GM19468 (cell line): ENCODE measurements around the gene C19orf44.

Experiments
- ATAC-seq: cut with Tn5 transposase; IDR thresholded peaks from one replicate; pipeline ENCODE4 v1.9.1; 2021; ENCODE audit warnings: mild to moderate bottlenecking, moderate library complexity, moderate number of reproducible peaks; ENCODE audit not compliant: unreplicated experiment; ENCODE audit errors: extremely low read depth

Gene C19orf44

GRCh38 chr19:16514383-16515019 lies 18.3 kb downstream of the C19orf44 start:
- no peak for ATAC-seq

DNA sequence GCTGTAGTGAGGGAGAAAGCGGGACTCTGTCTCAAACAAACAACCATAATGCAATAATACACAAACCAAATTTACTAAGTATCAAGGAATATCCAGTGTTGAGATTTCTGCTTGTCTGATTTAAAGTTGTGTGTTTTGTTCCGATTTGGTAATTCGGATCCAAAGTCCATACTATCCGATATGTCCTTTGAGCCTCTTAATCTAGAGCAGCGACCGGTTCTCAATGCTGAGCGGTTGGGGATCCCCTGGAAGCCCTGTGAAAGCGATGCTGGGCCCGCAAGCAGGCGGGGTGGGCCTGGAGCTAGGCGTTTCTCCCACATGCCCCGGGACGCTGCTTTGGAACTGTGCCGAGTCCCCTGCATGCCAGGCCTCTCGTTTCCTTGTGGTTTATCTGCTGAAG lies 20.2 kb downstream of the C19orf44 start:
- no peak for ATAC-seq

- no peak for ATAC-seq
These were observed 20.9 kb downstream of the C19orf44 start for GRCh38 chr19:16516923-16517610.

GRCh38 chr19:16518061-16518460 lies 21.9 kb downstream of the C19orf44 start:
- no peak for ATAC-seq

- ATAC-seq, result no peak
These were observed 22.5 kb downstream of the C19orf44 start for GRCh38 chr19:16518483-16519229.

DNA sequence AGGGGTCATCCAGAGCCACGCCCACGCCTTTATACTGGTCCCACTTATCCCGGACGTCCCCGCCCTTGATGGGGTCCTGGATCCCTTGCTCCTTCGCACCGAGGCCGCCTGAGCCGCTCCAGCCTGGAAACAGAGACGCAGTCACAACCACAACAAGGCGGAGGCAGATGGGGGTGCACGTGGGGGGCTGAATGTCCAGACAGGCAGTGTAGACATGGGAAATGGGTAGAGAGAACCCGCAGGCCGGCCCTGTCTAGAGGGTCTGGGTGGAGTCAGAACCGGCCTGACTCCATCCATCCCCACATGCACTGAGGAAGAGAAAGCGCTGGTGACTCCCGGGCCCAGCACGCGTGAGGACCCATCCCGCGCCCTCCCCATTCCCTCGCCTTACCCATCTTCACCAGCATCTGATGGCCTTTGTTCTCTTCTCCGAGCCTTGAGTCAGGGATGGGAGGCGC lies 23.1 kb downstream of the C19orf44 start:
- no peak for ATAC-seq

GRCh38 chr19:16520074-16520973 lies 24.1 kb downstream of the C19orf44 start:
- ATAC-seq, result no peak

DNA sequence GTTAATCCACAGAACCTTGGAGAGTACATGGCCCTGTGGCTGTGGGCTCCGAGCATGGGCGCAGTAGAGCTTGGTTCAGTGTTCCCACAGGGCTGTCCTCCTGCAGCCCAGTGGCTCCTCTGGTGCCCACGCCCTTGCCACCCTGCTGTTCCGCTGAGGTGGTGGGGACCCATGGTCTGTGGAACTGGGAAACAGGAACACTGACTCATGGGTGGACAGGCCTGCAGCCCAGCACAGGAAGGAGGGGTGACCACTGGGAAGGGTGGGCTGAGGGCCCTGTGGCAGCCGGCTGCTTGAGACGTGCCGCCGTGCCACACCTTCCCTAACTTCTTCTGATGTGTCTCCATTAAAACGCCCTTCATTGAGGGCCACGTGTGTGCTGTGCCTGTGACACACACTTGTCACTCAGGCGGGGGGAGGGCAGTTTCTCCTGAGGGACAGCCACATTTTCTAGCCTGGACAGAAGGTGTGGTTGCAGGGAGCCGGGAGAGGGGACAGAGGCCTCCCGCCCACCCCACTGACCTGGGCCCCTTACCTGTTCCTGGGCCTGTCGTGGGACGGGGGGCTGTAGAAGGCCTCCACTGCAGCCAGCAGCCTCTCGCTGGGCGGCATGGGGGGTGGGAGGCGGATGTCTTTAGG lies 24.9 kb downstream of the C19orf44 start:
- no peak for ATAC-seq

GRCh38 chr19:16521715-16522289 lies 25.6 kb downstream of the C19orf44 start:
- no peak for ATAC-seq

- ATAC-seq, result no peak
These were observed 26.6 kb downstream of the C19orf44 start for GRCh38 chr19:16522559-16523377.

DNA sequence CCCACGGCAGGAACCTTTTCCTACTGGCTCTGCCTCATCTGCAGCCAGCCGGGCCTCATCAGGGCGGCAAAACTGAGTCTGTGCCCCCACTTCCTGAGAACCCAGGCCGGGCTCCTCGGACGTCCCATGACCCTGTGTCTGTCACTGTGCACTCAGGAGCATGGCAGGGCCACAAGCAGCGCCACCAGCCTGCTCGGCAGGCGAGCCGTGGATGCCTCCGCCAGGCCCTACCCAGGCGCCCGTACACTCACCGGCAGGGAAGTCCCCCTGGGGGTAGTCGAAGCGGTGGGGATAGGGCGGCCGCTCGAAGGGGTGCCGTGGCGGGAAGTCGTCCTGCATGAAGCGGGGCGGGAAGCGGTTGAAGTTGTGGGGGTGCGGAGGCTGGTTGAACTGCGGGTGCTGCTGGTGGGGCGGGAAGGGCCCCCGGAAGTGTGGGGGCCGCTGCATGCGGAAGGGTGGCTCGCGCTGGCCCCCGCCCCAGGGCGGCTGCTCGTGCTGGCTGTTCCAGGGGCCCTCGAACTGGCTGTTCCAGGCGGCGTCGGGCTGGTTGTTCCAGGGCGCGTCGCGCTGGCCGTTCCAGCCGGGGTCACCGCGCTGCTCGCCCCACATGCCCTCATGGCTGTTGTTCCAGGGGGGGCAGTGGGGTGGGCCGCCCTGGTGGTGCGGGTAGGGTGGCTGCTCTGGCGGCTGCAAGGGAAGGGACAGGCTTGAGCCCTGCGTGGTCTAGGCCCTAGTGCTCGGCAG lies 29.0 kb downstream of the C19orf44 start:
- ATAC-seq, result no peak

DNA sequence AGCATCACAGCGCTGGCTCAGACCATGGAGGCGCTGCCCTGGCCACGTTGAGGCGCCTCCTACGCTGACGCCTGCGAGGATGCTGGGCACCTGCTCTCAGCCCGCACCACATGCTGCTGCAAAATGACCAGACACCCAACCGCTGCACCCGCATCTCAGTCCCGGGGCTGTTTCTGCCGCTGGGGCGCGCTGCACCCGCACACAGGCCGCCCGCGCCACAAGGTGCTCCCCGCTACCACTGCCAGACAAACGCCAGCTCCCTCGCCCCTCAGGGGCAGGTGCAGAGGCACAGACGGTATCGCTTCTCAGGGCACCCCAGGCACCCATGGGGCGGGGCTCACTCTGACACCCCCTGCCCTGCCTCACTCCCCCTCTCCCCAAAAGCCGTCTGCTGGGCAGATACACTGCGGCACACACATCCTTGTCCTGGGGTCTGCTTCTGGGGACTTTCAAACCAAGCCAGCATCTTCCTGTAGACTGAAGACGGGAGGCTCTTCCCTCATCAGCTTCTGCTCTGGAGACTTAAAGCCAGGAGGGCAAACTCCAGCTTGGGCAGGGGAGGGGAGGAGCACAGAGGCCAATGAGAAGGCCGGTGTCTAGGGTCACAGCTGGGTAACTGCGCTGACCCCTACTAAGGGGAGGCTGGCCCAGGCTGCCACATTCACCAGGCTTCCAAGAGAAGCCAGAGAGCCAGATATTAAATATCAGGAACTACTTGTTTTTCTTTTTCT lies 29.7 kb downstream of the C19orf44 start:
- ATAC-seq, result no peak

DNA sequence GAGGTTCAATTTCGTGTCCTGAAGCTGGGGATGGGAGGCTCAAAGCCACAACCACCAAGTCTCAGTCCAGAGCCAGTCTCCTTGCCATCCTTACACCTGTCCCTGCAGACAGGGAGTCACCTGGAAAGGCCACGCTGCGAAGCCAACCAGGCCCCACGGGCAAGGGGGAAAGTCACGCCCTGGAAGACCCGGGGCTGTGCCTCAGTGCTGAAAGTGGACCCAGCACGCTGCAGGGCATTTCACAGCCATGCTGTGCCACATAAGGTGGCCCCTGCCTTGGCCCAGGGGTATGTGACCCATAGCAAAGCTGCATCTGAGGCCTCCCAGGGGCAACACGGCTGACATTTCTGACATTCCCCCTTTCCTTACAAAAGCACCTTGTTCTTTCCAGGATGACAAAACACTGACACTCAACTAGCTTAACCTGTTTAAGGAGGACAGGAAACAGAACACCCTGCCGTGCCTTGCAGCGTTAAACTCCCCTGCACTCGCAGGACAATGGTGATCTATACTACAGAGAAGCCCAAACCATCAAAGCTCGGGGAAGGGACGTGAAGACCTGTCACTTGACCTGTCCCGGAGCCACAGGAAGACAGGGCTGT lies 31.2 kb downstream of the C19orf44 start:
- ATAC-seq, result no peak

- no peak for ATAC-seq
These were observed 31.9 kb downstream of the C19orf44 start for GRCh38 chr19:16527971-16528521.

- ATAC-seq, result no peak
These were observed 33.4 kb downstream of the C19orf44 start for GRCh38 chr19:16529466-16530144.
